H1 (cell line): ENCODE measurements around the gene GPR83. TPM values are rescaled to one million over a fixed set of nuclear protein-coding genes. Genes with fewer than 3 reads are reported as not detected.
"Not testable (repeated sequence)": the region's sequence is repeated elsewhere in the genome, so short reads cannot be mapped to it uniquely, and the experiment has no call there.

Experiments used
- CTCF ChIA-PET: fragments of 300-600 bp; sonication (Branson Sonifier 250); formaldehyde crosslinking; loops from one replicate; lab custom pipeline; 2021; ENCODE audit not compliant: partially characterized antibody; lab: Charles Lee
- POLR2A ChIA-PET: fragments of 300-600 bp; sonication (Branson Sonifier 250); formaldehyde crosslinking; loops from one replicate; lab custom pipeline; 2021; ENCODE audit warnings: inconsistent platforms; ENCODE audit not compliant: partially characterized antibody; lab: Charles Lee
- DNase-seq, 2 experiments: peaks; one replicate each; pipeline versions ENCODE4 v3.0.0 to v3.0.0-alpha.2; 2010 to 2022; ENCODE audit warnings: low spot score in 2 of 2, low read depth in 1 of 2, mixed read lengths in 1 of 2
- FAIRE-seq: peaks from 2 replicates; lab custom pipeline; 2011; peaks lifted over from hg19 to GRCh38; lab: Jason Lieb, UNC
- H2AFZ ChIP-seq: 2 replicates; pipeline ENCODE4 v1.8.1; 2012; ENCODE audit warnings: low read length, inconsistent platforms
- H2AK5ac ChIP-seq: 2 replicates; pipeline ENCODE4 v1.6.1; 2013; ENCODE audit warnings: low read depth, low read length
- H2BK120ac ChIP-seq: replicated peaks from 2 replicates; pipeline ENCODE3; 2013; ENCODE audit warnings: low read depth, low read length, inconsistent platforms
- H2BK12ac ChIP-seq: 2 replicates; pipeline ENCODE4 v1.6.1; 2013; ENCODE audit warnings: low read depth, low read length
- H2BK15ac ChIP-seq: 2 replicates; pipeline ENCODE4 v1.6.1; 2013; ENCODE audit warnings: low read length
- H2BK20ac ChIP-seq: 2 replicates; pipeline ENCODE4 v1.6.1; 2013; ENCODE audit warnings: low read length
- H2BK5ac ChIP-seq: 2 replicates; pipeline ENCODE4 v1.6.1; 2013; ENCODE audit warnings: low read depth, low read length
- H3K14ac ChIP-seq: 2 replicates; pipeline ENCODE4 v1.6.1; 2013; ENCODE audit warnings: inconsistent platforms; ENCODE audit not compliant: insufficient read length
- H3K18ac ChIP-seq: 2 replicates; pipeline ENCODE4 v1.6.1; 2013; ENCODE audit warnings: low read length; ENCODE audit errors: extremely low read depth
- H3K23ac ChIP-seq: 2 replicates; pipeline ENCODE4 v1.6.1; 2013; ENCODE audit warnings: inconsistent platforms; ENCODE audit not compliant: insufficient read length
- H3K23me2 ChIP-seq: 2 replicates; pipeline ENCODE4 v1.6.1; 2013; ENCODE audit warnings: low read depth, low read length
- H3K27ac ChIP-seq: 2 replicates; pipeline ENCODE4 v1.6.1; 2011; ENCODE audit warnings: low read depth, low read length, inconsistent platforms
- H3K27me3 ChIP-seq, 4 experiments: replicated peaks in 1 of 4; 1 replicate in 1 of 4; 2 replicates in 3 of 4; pipeline versions ENCODE4 v1.6.1 to v1.8.1; 2011 to 2013; ENCODE audit warnings: low read length in 3 of 4, mild to moderate bottlenecking in 3 of 4, inconsistent platforms in 2 of 4, mixed read lengths in 2 of 4, moderate library complexity in 1 of 4; ENCODE audit not compliant: control insufficient read depth in 3 of 4, insufficient read depth in 3 of 4; ENCODE audit errors: extremely low read depth in 1 of 4
- H3K36me3 ChIP-seq, 4 experiments: 2 replicates each; pipeline versions ENCODE4 v1.6.1 to v1.8.1; 2011 to 2013; ENCODE audit warnings: mild to moderate bottlenecking in 4 of 4, low read length in 3 of 4, moderate library complexity in 2 of 4, control low read depth in 1 of 4, inconsistent platforms in 1 of 4; ENCODE audit not compliant: insufficient read depth in 4 of 4, control insufficient read depth in 2 of 4
- H3K4ac ChIP-seq: replicated peaks from 2 replicates; pipeline ENCODE3; 2013; ENCODE audit warnings: low read length, low read depth, mixed read lengths, inconsistent platforms; ENCODE audit not compliant: insufficient read length
- H3K4me1 ChIP-seq, 4 experiments: replicated peaks in 1 of 4; 1 replicate in 1 of 4; 2 replicates in 3 of 4; pipeline versions ENCODE4 v1.6.1 to v1.8.1; 2011 to 2013; ENCODE audit warnings: low read length in 3 of 4, inconsistent platforms in 2 of 4, mixed read lengths in 1 of 4; ENCODE audit not compliant: insufficient read depth in 4 of 4, control insufficient read depth in 3 of 4
- H3K4me2 ChIP-seq, 2 experiments: 2 replicates each; pipeline versions ENCODE4 v1.6.1 to v1.8.1; 2011 to 2013; ENCODE audit warnings: low read depth in 2 of 2, low read length in 2 of 2, control low read depth in 1 of 2, inconsistent platforms in 1 of 2, mild to moderate bottlenecking in 1 of 2; ENCODE audit not compliant: insufficient read depth in 1 of 2
- H3K4me3 ChIP-seq, 4 experiments: fragments of 200-600, 300-600 bp in 1 of 4; sonication (generic), shearing (Covaris generic), sonication (Bioruptor Twin) in 1 of 4; 2 replicates each; pipeline versions ENCODE4 v1.5.1 to v1.8.1; 2011 to 2016; ENCODE audit warnings: low read length in 4 of 4, low read depth in 3 of 4, control low read depth in 2 of 4, inconsistent platforms in 2 of 4, mild to moderate bottlenecking in 2 of 4, mixed read lengths in 1 of 4, moderate library complexity in 1 of 4; ENCODE audit not compliant: insufficient read depth in 2 of 4; ENCODE audit errors: extremely low read depth in 1 of 4
- H3K56ac ChIP-seq: replicated peaks from 2 replicates; pipeline ENCODE3; 2013; ENCODE audit warnings: low read depth, mild to moderate bottlenecking, mixed read lengths, low read length, inconsistent platforms; ENCODE audit not compliant: insufficient read length
- H3K79me1 ChIP-seq: 2 replicates; pipeline ENCODE4 v1.6.1; 2013; ENCODE audit warnings: low read depth, low read length, control low read depth
- H3K79me2 ChIP-seq, 2 experiments: 2 replicates each; pipeline versions ENCODE4 v1.6.1 to v1.8.1; 2012 to 2013; ENCODE audit warnings: low read length in 2 of 2, mild to moderate bottlenecking in 2 of 2, inconsistent platforms in 1 of 2; ENCODE audit not compliant: insufficient read depth in 2 of 2, control insufficient read depth in 1 of 2
- H3K9ac ChIP-seq, 4 experiments: replicated peaks in 1 of 4; 1 replicate in 1 of 4; 2 replicates in 3 of 4; pipeline versions ENCODE4 v1.6.1 to v1.8.1; 2011 to 2013; ENCODE audit warnings: low read depth in 3 of 4, low read length in 3 of 4, control low read depth in 2 of 4, mild to moderate bottlenecking in 2 of 4, moderate library complexity in 2 of 4, inconsistent platforms in 1 of 4; ENCODE audit errors: extremely low read depth in 1 of 4
- H3K9me3 ChIP-seq, 2 experiments: 2 replicates each; pipeline versions ENCODE4 v1.6.1 to v1.8.1; 2012 to 2013; ENCODE audit warnings: mild to moderate bottlenecking in 2 of 2, moderate library complexity in 2 of 2, control low read depth in 1 of 2, inconsistent platforms in 1 of 2, low read depth in 1 of 2, low read length in 1 of 2, mixed read lengths in 1 of 2; ENCODE audit not compliant: insufficient read depth in 2 of 2
- H4K20me1 ChIP-seq, 2 experiments: replicated peaks in 1 of 2; 2 replicates each; pipeline versions ENCODE3 to v1.8.1; 2011 to 2013; ENCODE audit warnings: inconsistent platforms in 2 of 2, low read length in 2 of 2, mild to moderate bottlenecking in 1 of 2; ENCODE audit not compliant: insufficient read depth in 2 of 2, control insufficient read depth in 1 of 2
- H4K5ac ChIP-seq: 2 replicates; pipeline ENCODE4 v1.6.1; 2013; ENCODE audit warnings: low read length, low read depth, mixed read lengths, inconsistent platforms; ENCODE audit not compliant: insufficient read length
- H4K8ac ChIP-seq: 2 replicates; pipeline ENCODE4 v1.8.0; 2013; ENCODE audit warnings: mild to moderate bottlenecking, moderate library complexity, low read length, inconsistent platforms; ENCODE audit not compliant: insufficient read depth; ENCODE audit errors: extremely low read depth
- H4K91ac ChIP-seq: replicated peaks from 2 replicates; pipeline ENCODE3; 2013; ENCODE audit warnings: low read length, mixed read lengths, inconsistent platforms; ENCODE audit not compliant: insufficient read length
- WGBS, 2 experiments: shearing (Covaris generic) in 1 of 2; methylation state at CpG; one replicate each; pipeline versions ENCODE4 v1.1.6 to v1.1.7; 2013 to 2015; ENCODE audit warnings: low lambda C conversion rate in 2 of 2, mixed read lengths in 2 of 2, inconsistent platforms in 1 of 2, low coverage in 1 of 2, missing lambda C conversion rate in 1 of 2; ENCODE audit not compliant: insufficient replicate concordance in 2 of 2, insufficient coverage in 1 of 2, insufficient read length in 1 of 2; ENCODE audit errors: extremely low coverage in 1 of 2, missing lambda C conversion rate in 1 of 2; 5-methylcytosine and 5-hydroxymethylcytosine counted together
- polyA plus RNA-seq, 7 experiments: library from polyadenylated mRNA; depleted of rRNA in 3 of 7; stranded (reverse) in 5 of 7; unstranded in 2 of 7; fragments of >200 nt in 5 of 7; fragments of 200-250 nt in 2 of 7; gene quantifications; 1 replicate in 5 of 7; 2 replicates in 1 of 7; 4 replicates in 1 of 7; pipeline versions ENCODE4 v1.2.1 to v1.2.3, GENCODE V29; 2011 to 2013; ENCODE audit warnings: missing spikeins in 2 of 7, mixed read lengths in 2 of 7
- total RNA-seq: library from RNA; stranded (reverse); fragmentation: NEBNext Ultra II Directional; extraction: Animal tissue kit (Norgen Biotek cat#: 25700); gene quantifications from 2 replicates; pipeline ENCODE4 v1.2.1, GENCODE V29; 2021

GPR83 gene
- total and polyA plus RNA-seq, 2 of the 8 experiments (the other 6 are each of a cell fraction or from before 2014, with no cell fraction given): 0.30 to 1.5 TPM

GRCh38 chr11:94370576-94370975 is 30.6 kb downstream of the GPR83 start:
- not testable (repeated sequence) for H4K91ac ChIP-seq, FAIRE-seq

GRCh38 chr11:94350850-94351563 is 50.2 kb downstream of the GPR83 start:
- H2BK15ac ChIP-seq, H3K79me1 ChIP-seq, H2BK5ac ChIP-seq, H3K36me3 ChIP-seq, H4K5ac ChIP-seq, H3K27me3 ChIP-seq, H3K23me2 ChIP-seq, H2BK20ac ChIP-seq, H4K8ac ChIP-seq, H3K9ac ChIP-seq, H3K4me3 ChIP-seq, DNase-seq, CTCF ChIA-PET, H2BK12ac ChIP-seq, H3K18ac ChIP-seq, POLR2A ChIA-PET, H3K4me1 ChIP-seq, H3K4me2 ChIP-seq, H3K27ac ChIP-seq, H4K20me1 ChIP-seq, H3K56ac ChIP-seq, H3K9me3 ChIP-seq, FAIRE-seq, H2AK5ac ChIP-seq, H2AFZ ChIP-seq, H3K23ac ChIP-seq, H3K14ac ChIP-seq, H3K79me2 ChIP-seq, H2BK120ac ChIP-seq, H3K4ac ChIP-seq, H4K91ac ChIP-seq: not testable (repeated sequence)
- 82% methylated on average over 9 of the region's 10 CpGs; no CpG with 5 or more reads in 1 of the 2 experiments for WGBS, 2 experiments

More at GRCh38 chr11:94370576-94370975, 30.6 kb downstream of the GPR83 start:
- H3K36me3 ChIP-seq, H3K4ac ChIP-seq, DNase-seq, H3K27ac ChIP-seq, POLR2A ChIA-PET, H3K23me2 ChIP-seq, H3K4me1 ChIP-seq, H2BK12ac ChIP-seq, H3K27me3 ChIP-seq, H3K14ac ChIP-seq, H3K18ac ChIP-seq, H3K9me3 ChIP-seq, H3K4me3 ChIP-seq, H3K4me2 ChIP-seq, H3K79me2 ChIP-seq, H4K8ac ChIP-seq, H3K56ac ChIP-seq, H2BK15ac ChIP-seq, H3K9ac ChIP-seq, H4K20me1 ChIP-seq, H3K23ac ChIP-seq, H3K79me1 ChIP-seq, H2BK5ac ChIP-seq, H2BK20ac ChIP-seq, H2AK5ac ChIP-seq, H2AFZ ChIP-seq, H2BK120ac ChIP-seq, H4K5ac ChIP-seq: not testable (repeated sequence)
- CTCF ChIA-PET: interaction anchor here (0.6 kb wide), 1 partner anchor 595 kb away, joined by 3 read pairs; no protein-coding TSS in a partner anchor
- WGBS, 2 experiments: 90% methylated on average over 6 of the region's 6 CpGs; no CpG with 5 or more reads in 1 of the 2 experiments
